Keratinocyte (primary cell): ENCODE data around the gene EXOC6B. TPM values are rescaled to one million over a fixed set of nuclear protein-coding genes. Genes with fewer than 3 reads are reported as not detected.

Source experiments
- DNase-seq: peaks from one replicate; pipeline ENCODE4 v3.0.0-alpha.2; 2011; ENCODE audit warnings: low read depth, missing footprints, low spot score
- FAIRE-seq: peaks from 2 replicates; lab custom pipeline; 2011; peaks lifted over from hg19 to GRCh38; lab: Jason Lieb, UNC
- H2AFZ ChIP-seq: 2 replicates; pipeline ENCODE4 v1.6.0; 2012; ENCODE audit warnings: low read length, control low read depth, inconsistent platforms; ENCODE audit not compliant: control insufficient read depth
- H3K27ac ChIP-seq: 2 replicates; pipeline ENCODE4 v1.5.1; 2011; ENCODE audit warnings: low read length; ENCODE audit not compliant: control insufficient read depth, insufficient read depth
- H3K27me3 ChIP-seq: 3 replicates; pipeline ENCODE4 v1.6.0; 2011; ENCODE audit warnings: low read length; ENCODE audit not compliant: control insufficient read depth, insufficient read depth; ENCODE audit errors: extremely low read depth
- H3K36me3 ChIP-seq, 2 experiments: 2 replicates in 1 of 2; 3 replicates in 1 of 2; pipeline ENCODE4 v1.5.1; 2011; ENCODE audit warnings: low read length in 2 of 2, mild to moderate bottlenecking in 1 of 2; ENCODE audit not compliant: control insufficient read depth in 2 of 2, insufficient read depth in 2 of 2; ENCODE audit errors: extremely low read depth in 1 of 2
- H3K4me1 ChIP-seq: 3 replicates; pipeline ENCODE4 v1.5.1; 2011; ENCODE audit warnings: low read length; ENCODE audit not compliant: control insufficient read depth, insufficient read depth; ENCODE audit errors: extremely low read depth
- H3K4me2 ChIP-seq: 3 replicates; pipeline ENCODE4 v1.6.0; 2011; ENCODE audit warnings: low read depth, low read length; ENCODE audit not compliant: control insufficient read depth, insufficient read depth; ENCODE audit errors: extremely low read depth
- H3K4me3 ChIP-seq, 3 experiments: fragments of 200-600 bp in 1 of 3; sonication (generic) in 1 of 3; 2 replicates in 2 of 3; 3 replicates in 1 of 3; pipeline ENCODE4 v1.5.1; 2011 to 2016; ENCODE audit warnings: low read length in 3 of 3, mild to moderate bottlenecking in 3 of 3, control low read depth in 2 of 3, inconsistent platforms in 1 of 3, low read depth in 1 of 3, mixed read lengths in 1 of 3, mixed run types in 1 of 3, moderate library complexity in 1 of 3; ENCODE audit not compliant: control insufficient read depth in 2 of 3, insufficient read depth in 2 of 3; ENCODE audit errors: extremely low read depth in 1 of 3
- H3K79me2 ChIP-seq: 2 replicates; pipeline ENCODE4 v1.6.0; 2012; ENCODE audit warnings: low read length; ENCODE audit not compliant: control insufficient read depth, insufficient read depth
- H3K9ac ChIP-seq: 3 replicates; pipeline ENCODE4 v1.6.0; 2011; ENCODE audit warnings: low read length; ENCODE audit not compliant: control insufficient read depth, insufficient read depth; ENCODE audit errors: extremely low read depth
- H3K9me1 ChIP-seq: 3 replicates; pipeline ENCODE4 v1.6.0; 2011; ENCODE audit warnings: low read length; ENCODE audit not compliant: control insufficient read depth, insufficient read depth; ENCODE audit errors: extremely low read depth
- H3K9me3 ChIP-seq: 2 replicates; pipeline ENCODE4 v1.5.1; 2012; ENCODE audit warnings: low read depth, low read length; ENCODE audit not compliant: control insufficient read depth
- H4K20me1 ChIP-seq: 3 replicates; pipeline ENCODE4 v1.6.0; 2011; ENCODE audit warnings: low read length; ENCODE audit not compliant: control insufficient read depth, insufficient read depth; ENCODE audit errors: extremely low read depth
- CTCF ChIP-seq, 3 experiments: IDR thresholded peaks in 1 of 3; conservative IDR thresholded peaks in 1 of 3; optimal IDR thresholded peaks in 1 of 3; 2 replicates in 2 of 3; 3 replicates in 1 of 3; pipeline versions ENCODE3 to v1.5.1; 2011; ENCODE audit warnings: low read length in 3 of 3, mild to moderate bottlenecking in 3 of 3, moderate library complexity in 2 of 3, control low read depth in 1 of 3, inconsistent platforms in 1 of 3; ENCODE audit not compliant: insufficient read depth in 2 of 3; ENCODE audit errors: extremely low read depth in 1 of 3
- EZH2 ChIP-seq: IDR thresholded peaks from one replicate; pipeline ENCODE4 v1.6.1; 2012; ENCODE audit warnings: inconsistent platforms, mild to moderate bottlenecking, low read length, moderate library complexity
- dilution Hi-C: fragments of 300-500 bp; cut with MboI; formaldehyde crosslinking; loops from one replicate; pipeline ENCODE4 v1.7.0; 2020; ENCODE audit warnings: low sequenced_read_pairs; ENCODE audit not compliant: extremely low pct_ligation_motif_present
- polyA plus RNA-seq, 5 experiments: library from polyadenylated mRNA; depleted of rRNA in 3 of 5; stranded (reverse) in 3 of 5; stranded (forward) in 1 of 5; unstranded in 1 of 5; fragments of >200 nt; gene quantifications; 1 replicate in 1 of 5; 2 replicates in 3 of 5; 3 replicates in 1 of 5; pipeline versions ENCODE4 v1.2.1 to v1.2.3, GENCODE V29; 2011 to 2012; ENCODE audit warnings: missing spikeins in 2 of 5, low read depth in 1 of 5, low replicate concordance in 1 of 5

EXOC6B gene
- polyA plus RNA-seq, 1 donor (not counting 4 experiments of a cell fraction or from before 2014, with no cell fraction given) = 37.3 TPM

- Histone ChIP-seq H3K27me3 (peaks cover 19% of the 10 kb centered on the region), H2AFZ (no peak overlapping the region), H3K4me2 (no peak overlapping the region), H3K79me2 (no peaks in the 10 kb centered on the region), H4K20me1 (no peaks in the 10 kb centered on the region), H3K9me1 (no peaks in the 10 kb centered on the region), H3K27ac (no peak overlapping the region), H3K36me3 (no peaks in the 10 kb centered on the region), H3K4me3 (no peak overlapping the region), H3K9me3 (no peaks in the 10 kb centered on the region), H3K4me1 (no peaks in the 10 kb centered on the region), H3K9ac (no peak overlapping the region)
- TF ChIP-seq CTCF (optimal IDR thresholded peaks at IDR 0.05 in 1 of 3, IDR thresholded peaks at IDR 0.05 in 1 of 3, conservative IDR thresholded peaks at IDR 0.05 in 1 of 3; ENCODE audit: extremely low read depth in 1 of 3, insufficient read depth in 2 of 3, low read length in 3 of 3) (no peak), EZH2 (no peak)
- DNase-seq (no peak), FAIRE-seq (no peak)
- dilution Hi-C loops = no loop called here
Measured at GRCh38 chr2:72155737-72156136, 670.1 kb downstream of the EXOC6B start.

GRCh38 chr2:72155151-72155550, 670.7 kb downstream of the EXOC6B start:
- Histone ChIP-seq H3K27me3 (peaks cover 20% of the 10 kb centered on the region), H3K4me1 (peaks cover under 1% of the 10 kb centered on the region), H3K9me1 (no peaks in the 10 kb centered on the region), H3K36me3 (no peaks in the 10 kb centered on the region), H3K79me2 (no peaks in the 10 kb centered on the region), H3K9ac (no peak overlapping the region), H3K9me3 (no peaks in the 10 kb centered on the region), H3K4me3 (no peak overlapping the region), H4K20me1 (no peaks in the 10 kb centered on the region), H3K27ac (no peak overlapping the region), H2AFZ (no peak overlapping the region), H3K4me2 (no peak overlapping the region)
- dilution Hi-C loops = no loop called here
- DNase-seq (no peak), FAIRE-seq (no peak)
- TF ChIP-seq EZH2 (peak; percentile 38), CTCF (optimal IDR thresholded peaks at IDR 0.05 in 1 of 3, IDR thresholded peaks at IDR 0.05 in 1 of 3, conservative IDR thresholded peaks at IDR 0.05 in 1 of 3; ENCODE audit: extremely low read depth in 1 of 3, insufficient read depth in 2 of 3, low read length in 3 of 3) (no peak)
